SK-N-SH (cell line): ENCODE results near the gene ASB18. TPM values are rescaled to one million over a fixed set of nuclear protein-coding genes. Genes with fewer than 3 reads are reported as not detected.

Experiments
- CTCF ChIA-PET: fragments of 300-600, 350-600 bp; formaldehyde crosslinking; extraction: SDS; loops from one replicate; lab custom pipeline; 2021; lab: Yijun Ruan, JAX
- POLR2A ChIA-PET: fragments of 350-600 bp; sonication (Branson Sonifier 250); formaldehyde crosslinking; extraction: SDS; loops from one replicate; lab custom pipeline; 2020; ENCODE audit warnings: antibody characterized with exemption, inconsistent platforms; lab: Yijun Ruan, JAX
- DNase-seq: peaks from one replicate; pipeline ENCODE4 v3.0.0; 2012
- H2AFZ ChIP-seq: fragments of 200-600 bp; sonication (generic); 2 replicates; pipeline ENCODE4 v1.8.1; 2016; ENCODE audit warnings: antibody characterized with exemption, mild to moderate bottlenecking, low read depth
- H3F3A ChIP-seq: fragments of 200-600 bp; sonication (generic); replicated peaks from 2 replicates; pipeline ENCODE3; 2016; ENCODE audit warnings: antibody characterized with exemption, mild to moderate bottlenecking; ENCODE audit not compliant: insufficient read depth
- H3K27ac ChIP-seq, 2 experiments: fragments of 200-500 bp in 1 of 2; fragments of 200-600 bp in 1 of 2; sonication (Bioruptor generic) in 1 of 2; sonication (generic), shearing (Covaris generic) in 1 of 2; 2 replicates each; pipeline versions ENCODE4 v1.5.1 to v1.6.1; 2014 to 2016; ENCODE audit warnings: low read depth in 2 of 2, inconsistent platforms in 1 of 2, low read length in 1 of 2, mild to moderate bottlenecking in 1 of 2, mixed read lengths in 1 of 2
- H3K27me3 ChIP-seq: fragments of 200-600 bp; sonication (generic), shearing (Covaris generic); 2 replicates; pipeline ENCODE4 v1.6.1; 2016; ENCODE audit warnings: mixed run types; ENCODE audit not compliant: insufficient read depth
- H3K36me3 ChIP-seq, 2 experiments: fragments of 200-500 bp in 1 of 2; fragments of 200-600 bp in 1 of 2; sonication (Bioruptor generic) in 1 of 2; sonication (generic) in 1 of 2; replicated peaks in 1 of 2; 2 replicates each; pipeline versions ENCODE3 to v1.5.1; 2014 to 2016; ENCODE audit warnings: low read length in 1 of 2, mild to moderate bottlenecking in 1 of 2; ENCODE audit not compliant: insufficient read depth in 2 of 2, control insufficient read depth in 1 of 2
- H3K4me1 ChIP-seq, 2 experiments: fragments of 200-500 bp in 1 of 2; fragments of 200-600 bp in 1 of 2; sonication (Bioruptor generic) in 1 of 2; sonication (generic), shearing (Covaris generic) in 1 of 2; 2 replicates each; pipeline versions ENCODE4 v1.5.1 to v1.6.1; 2014 to 2016; ENCODE audit warnings: low read depth in 1 of 2, low read length in 1 of 2, mixed run types in 1 of 2; ENCODE audit not compliant: insufficient read depth in 2 of 2, control insufficient read depth in 1 of 2
- H3K4me2 ChIP-seq: fragments of 200-600 bp; sonication (generic), shearing (Covaris generic); 2 replicates; pipeline ENCODE4 v1.6.1; 2017; ENCODE audit warnings: mixed run types
- H3K4me3 ChIP-seq, 2 experiments: fragments of 200-500 bp in 1 of 2; fragments of 200-600 bp in 1 of 2; sonication (Bioruptor generic) in 1 of 2; sonication (generic), shearing (Covaris generic) in 1 of 2; 2 replicates each; pipeline versions ENCODE4 v1.5.1 to v1.8.1; 2014 to 2016; ENCODE audit warnings: low read depth in 2 of 2, inconsistent platforms in 1 of 2, low read length in 1 of 2, mild to moderate bottlenecking in 1 of 2, mixed read lengths in 1 of 2, moderate library complexity in 1 of 2
- H3K79me2 ChIP-seq: fragments of 200-600 bp; sonication (generic); 2 replicates; pipeline ENCODE4 v1.8.1; 2017; ENCODE audit warnings: mild to moderate bottlenecking; ENCODE audit not compliant: insufficient read depth
- H3K9ac ChIP-seq: fragments of 200-600 bp; sonication (generic); 2 replicates; pipeline ENCODE4 v1.6.1; 2017; ENCODE audit warnings: mixed run types
- H3K9me2 ChIP-seq: fragments of 200-600 bp; sonication (generic); 2 replicates; pipeline ENCODE4 v1.6.1; 2017; ENCODE audit warnings: mixed run types
- H3K9me3 ChIP-seq: fragments of 200-600 bp; sonication (generic); 2 replicates; pipeline ENCODE4 v1.6.1; 2017; ENCODE audit warnings: mixed run types, mild to moderate bottlenecking, moderate library complexity
- H4K20me1 ChIP-seq: fragments of 200-600 bp; sonication (generic); 2 replicates; pipeline ENCODE4 v1.6.1; 2017; ENCODE audit warnings: mild to moderate bottlenecking, mixed run types; ENCODE audit not compliant: insufficient read depth
- CHD2 ChIP-seq: fragments of 150-350 bp; IDR thresholded peaks from 2 replicates; pipeline ENCODE4 v1.6.1; 2018; ENCODE audit warnings: low read length; ENCODE audit not compliant: partially characterized antibody
- EZH2phosphoT487 ChIP-seq: fragments of 200-600 bp; sonication (generic); IDR thresholded peaks from 2 replicates; pipeline ENCODE4 v1.6.1; 2017; ENCODE audit warnings: low read depth, mixed run types, mild to moderate bottlenecking, antibody characterized with exemption, moderate library complexity, borderline replicate concordance
- MAX ChIP-seq: IDR thresholded peaks from 2 replicates; pipeline ENCODE4 v1.4.0; 2012; ENCODE audit warnings: low read depth
- MEF2A ChIP-seq: IDR thresholded peaks from 2 replicates; pipeline ENCODE4 v1.4.0; 2012; ENCODE audit warnings: low read depth, borderline replicate concordance
- MXI1 ChIP-seq: IDR thresholded peaks from 2 replicates; pipeline ENCODE4 v1.6.1; 2012; ENCODE audit warnings: mild to moderate bottlenecking, low read depth, low read length, improper control_type of control experiment
- RCOR1 ChIP-seq: fragments of 150-350 bp; IDR thresholded peaks from 2 replicates; pipeline ENCODE4 v1.6.1; 2017; ENCODE audit warnings: antibody characterized with exemption, low read length
- SMC3 ChIP-seq: IDR thresholded peaks from 2 replicates; pipeline ENCODE4 v1.6.1; 2012; ENCODE audit warnings: low read depth, low read length, improper control_type of control experiment
- TAF1 ChIP-seq: IDR thresholded peaks from 2 replicates; pipeline ENCODE4 v1.6.1; 2012; ENCODE audit warnings: low read depth, mild to moderate bottlenecking, low read length, moderate library complexity, borderline replicate concordance
- TEAD4 ChIP-seq: IDR thresholded peaks from 2 replicates; pipeline ENCODE4 v1.4.0; 2012; ENCODE audit warnings: mild to moderate bottlenecking, borderline replicate concordance; ENCODE audit not compliant: insufficient read depth
- WGBS: methylation state at CpG from one replicate; pipeline ENCODE4 v1.1.6; 2017; ENCODE audit warnings: low lambda C conversion rate; 5-methylcytosine and 5-hydroxymethylcytosine counted together
- polyA plus RNA-seq, 3 experiments: library from polyadenylated mRNA; depleted of rRNA; stranded (reverse); fragments of >200 nt; gene quantifications; 2 replicates each; pipeline ENCODE4 v1.2.3, GENCODE V29; 2012
- TF ChIP-seq, protein P1 (sequence below): fragments of 150-350 bp; IDR thresholded peaks from 2 replicates; pipeline ENCODE4 v1.6.1; 2016; ENCODE audit warnings: mild to moderate bottlenecking, low read depth, low read length

The ASB18 gene
- polyA plus RNA-seq, 1 of the 3 experiments (the other 2 are of a cell fraction) = not detected

GRCh38 chr2:236215761-236216333 is 48.4 kb downstream of the ASB18 start:
- no peaks in the 10 kb centered on the region for H3K9me3 ChIP-seq
- CTCF ChIA-PET = interaction anchor here (1.0 kb wide), 1 partner anchor 35 kb away, joined by 3 read pairs; no protein-coding TSS in a partner anchor
- POLR2A ChIA-PET = no interaction called here
- H3K27ac ChIP-seq = no peak overlapping the region
- no peaks in the 10 kb centered on the region for H3K36me3 ChIP-seq
- no peaks in the 10 kb centered on the region for H3K4me1 ChIP-seq
- H3K79me2 ChIP-seq = no peaks in the 10 kb centered on the region
- TF ChIP-seq MEF2A (no peak), EZH2phosphoT487 (no peak), TAF1 (no peak), TEAD4 (no peak), SMC3 (no peak), CHD2 (no peak), MAX (no peak), MXI1 (no peak)
- DNase-seq = no peak
- WGBS = 55% methylated on average over 12 of the region's 12 CpGs
- H2AFZ ChIP-seq = no peak overlapping the region
- H3K27me3 ChIP-seq = no peaks in the 10 kb centered on the region; the same call in 1 of the 2 replicates
- H3K9ac ChIP-seq = no peak overlapping the region
- no peaks in the 10 kb centered on the region for H4K20me1 ChIP-seq
- no peaks in the 10 kb centered on the region for H3F3A ChIP-seq
- H3K4me3 ChIP-seq = no peak overlapping the region
- no peak overlapping the region for H3K4me2 ChIP-seq
- H3K9me2 ChIP-seq = no peaks in the 10 kb centered on the region

- Histone ChIP-seq H3K9ac (no peak overlapping the region), H3K9me2 (no peaks in the 10 kb centered on the region), H3K9me3 (no peaks in the 10 kb centered on the region), H3K36me3 (no peaks in the 10 kb centered on the region), H3K79me2 (no peaks in the 10 kb centered on the region), H3K27me3 (no peaks in the 10 kb centered on the region; the same call in 1 of the 2 replicates), H3K4me1 (no peaks in the 10 kb centered on the region), H4K20me1 (no peaks in the 10 kb centered on the region), H3F3A (no peaks in the 10 kb centered on the region), H2AFZ (no peak overlapping the region), H3K4me2 (no peak overlapping the region), H3K27ac (no peak overlapping the region), H3K4me3 (no peak overlapping the region)
- no peak for DNase-seq
- CTCF ChIA-PET = no interaction called here
- POLR2A ChIA-PET = no interaction called here
- TF ChIP-seq MEF2A (no peak), TEAD4 (no peak), RCOR1 (no peak)
- TF ChIP-seq, protein P1, sequence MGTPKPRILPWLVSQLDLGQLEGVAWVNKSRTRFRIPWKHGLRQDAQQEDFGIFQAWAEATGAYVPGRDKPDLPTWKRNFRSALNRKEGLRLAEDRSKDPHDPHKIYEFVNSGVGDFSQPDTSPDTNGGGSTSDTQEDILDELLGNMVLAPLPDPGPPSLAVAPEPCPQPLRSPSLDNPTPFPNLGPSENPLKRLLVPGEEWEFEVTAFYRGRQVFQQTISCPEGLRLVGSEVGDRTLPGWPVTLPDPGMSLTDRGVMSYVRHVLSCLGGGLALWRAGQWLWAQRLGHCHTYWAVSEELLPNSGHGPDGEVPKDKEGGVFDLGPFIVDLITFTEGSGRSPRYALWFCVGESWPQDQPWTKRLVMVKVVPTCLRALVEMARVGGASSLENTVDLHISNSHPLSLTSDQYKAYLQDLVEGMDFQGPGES = no peak
- 26% methylated on average over 3 of the region's 6 CpGs for WGBS
Measured at GRCh38 chr2:236215196-236215595, 49.0 kb downstream of the ASB18 start.
